Measurements from ENCODE around the gene AEBP2.

AEBP2 gene

GRCh38 chr12:19477071-19477470, 37.8 kb downstream of the AEBP2 start:
- H2AFZ ChIP-seq, result no peak overlapping the region
- no peaks in the 10 kb centered on the region for H3K27me3 ChIP-seq (ENCODE audit: control insufficient read depth, insufficient read depth, low read length)
- H3K9ac ChIP-seq, result no peak overlapping the region
- H3K36me3 ChIP-seq (ENCODE audit: control insufficient read depth, insufficient read depth, low read length), result no peaks in the 10 kb centered on the region
- no peaks in the 10 kb centered on the region for H3K9me3 ChIP-seq (ENCODE audit: control insufficient read depth, low read length)
- no peak overlapping the region for H3K27ac ChIP-seq
- no peak overlapping the region for H3K4me3 ChIP-seq (ENCODE audit: low read depth, low read length)
- TF ChIP-seq CTCF (IDR thresholded peaks at IDR 0.05), result no peak
- H3K79me2 ChIP-seq, result peaks cover 36% of the 10 kb centered on the region
- H3K4me2 ChIP-seq (ENCODE audit: low read length), result no peak overlapping the region
- no peaks in the 10 kb centered on the region for H3K4me1 ChIP-seq

- Histone ChIP-seq H3K36me3 (ENCODE audit: control insufficient read depth, insufficient read depth, low read length) (no peaks in the 10 kb centered on the region), H3K79me2 (peaks cover 49% of the 10 kb centered on the region), H3K4me1 (no peaks in the 10 kb centered on the region), H3K27ac (no peak overlapping the region), H2AFZ (no peak overlapping the region), H3K27me3 (ENCODE audit: control insufficient read depth, insufficient read depth, low read length) (no peaks in the 10 kb centered on the region), H3K4me3 (ENCODE audit: low read depth, low read length) (no peak overlapping the region), H3K9me3 (ENCODE audit: control insufficient read depth, low read length) (no peaks in the 10 kb centered on the region), H3K4me2 (ENCODE audit: low read length) (no peak overlapping the region), H3K9ac (no peak overlapping the region)
- no peak for TF ChIP-seq CTCF (IDR thresholded peaks at IDR 0.05)
Measured at GRCh38 chr12:19480459-19480858, 41.2 kb downstream of the AEBP2 start.

- Histone ChIP-seq H3K27me3 (ENCODE audit: control insufficient read depth, insufficient read depth, low read length) (no peaks in the 10 kb centered on the region), H3K27ac (no peak overlapping the region), H3K9me3 (ENCODE audit: control insufficient read depth, low read length) (no peaks in the 10 kb centered on the region), H3K79me2 (peaks cover 48% of the 10 kb centered on the region), H3K36me3 (ENCODE audit: control insufficient read depth, insufficient read depth, low read length) (no peaks in the 10 kb centered on the region), H3K4me3 (ENCODE audit: low read depth, low read length) (no peak overlapping the region), H2AFZ (no peak overlapping the region), H3K9ac (no peak overlapping the region), H3K4me1 (no peaks in the 10 kb centered on the region), H3K4me2 (ENCODE audit: low read length) (no peak overlapping the region)
- TF ChIP-seq CTCF (IDR thresholded peaks at IDR 0.05), result no peak
Measured at GRCh38 chr12:19482036-19482435, 42.7 kb downstream of the AEBP2 start.

GRCh38 chr12:19482551-19483109, 43.3 kb downstream of the AEBP2 start:
- no peaks in the 10 kb centered on the region for H3K4me1 ChIP-seq
- no peak overlapping the region for H2AFZ ChIP-seq
- no peaks in the 10 kb centered on the region for H3K36me3 ChIP-seq (ENCODE audit: control insufficient read depth, insufficient read depth, low read length)
- H3K4me2 ChIP-seq (ENCODE audit: low read length), result no peak overlapping the region
- no peak overlapping the region for H3K4me3 ChIP-seq (ENCODE audit: low read depth, low read length)
- no peak overlapping the region for H3K27ac ChIP-seq
- H3K9me3 ChIP-seq (ENCODE audit: control insufficient read depth, low read length), result no peaks in the 10 kb centered on the region
- no peaks in the 10 kb centered on the region for H3K27me3 ChIP-seq (ENCODE audit: control insufficient read depth, insufficient read depth, low read length)
- no peak for TF ChIP-seq CTCF (IDR thresholded peaks at IDR 0.05)
- H3K79me2 ChIP-seq, result peaks cover 49% of the 10 kb centered on the region
- no peak overlapping the region for H3K9ac ChIP-seq

GRCh38 chr12:19483727-19484126, 44.4 kb downstream of the AEBP2 start:
- no peak overlapping the region for H2AFZ ChIP-seq
- H3K36me3 ChIP-seq (ENCODE audit: control insufficient read depth, insufficient read depth, low read length), result no peaks in the 10 kb centered on the region
- no peaks in the 10 kb centered on the region for H3K9me3 ChIP-seq (ENCODE audit: control insufficient read depth, low read length)
- H3K27ac ChIP-seq, result no peak overlapping the region
- no peaks in the 10 kb centered on the region for H3K4me1 ChIP-seq
- H3K9ac ChIP-seq, result no peak overlapping the region
- no peaks in the 10 kb centered on the region for H3K27me3 ChIP-seq (ENCODE audit: control insufficient read depth, insufficient read depth, low read length)
- H3K79me2 ChIP-seq, result peaks cover 46% of the 10 kb centered on the region
- H3K4me3 ChIP-seq (ENCODE audit: low read depth, low read length), result no peak overlapping the region
- TF ChIP-seq CTCF (IDR thresholded peaks at IDR 0.05), result no peak
- no peak overlapping the region for H3K4me2 ChIP-seq (ENCODE audit: low read length)
